ENCODE data around the gene TLE5. TPM values are rescaled to one million over a fixed set of nuclear protein-coding genes. Genes with fewer than 3 reads are reported as not detected.

TLE5 gene
- total RNA-seq, 1 donor from 2014 or later, result 428 TPM

GRCh38 chr19:3031607-3031867 is 30.8 kb downstream of the TLE5 start:
- H3K36me3 Mint-ChIP-seq (ENCODE audit: low read depth), result no peaks in the 10 kb centered on the region
- peaks cover 52% of the 10 kb centered on the region for H3K27me3 Mint-ChIP-seq (ENCODE audit: low read depth)

GRCh38 chr19:3029065-3029923 is 33.0 kb downstream of the TLE5 start, which contains the start of gene TLE2:
TSS of gene TLE2 (minus strand) at chr19:3029280. CDS start at chr19:3028904, 376 bp downstream.
- Mint-ChIP-seq H3K9me3 (no peaks in the 10 kb centered on the region), H3K4me3 (ENCODE audit: low read depth) (peak within 1 kb of the TSS; percentile 57), H3K27ac (no peak within 1 kb of the TSS), H3K4me1 (ENCODE audit: low read depth) (peaks cover 4% of the 10 kb centered on the region), H3K27me3 (ENCODE audit: low read depth) (peaks cover 50% of the 10 kb centered on the region), H3K36me3 (ENCODE audit: low read depth) (no peaks in the 10 kb centered on the region)
- intact Hi-C loops (cut with micrococcal nuclease), result no loop called here
- no peak for DNase-seq (ENCODE audit: low spot score)

More at GRCh38 chr19:3031607-3031867, 30.8 kb downstream of the TLE5 start:
- H3K4me3 Mint-ChIP-seq (ENCODE audit: low read depth), result no peak overlapping the region
- DNase-seq (ENCODE audit: low spot score), result no peak
- H3K27ac Mint-ChIP-seq, result no peak overlapping the region
- no peaks in the 10 kb centered on the region for H3K9me3 Mint-ChIP-seq
- peaks cover 13% of the 10 kb centered on the region for H3K4me1 Mint-ChIP-seq (ENCODE audit: low read depth)
- intact Hi-C loops (cut with micrococcal nuclease), result no loop called here

- no peaks in the 10 kb centered on the region for H3K36me3 Mint-ChIP-seq (ENCODE audit: low read depth)
- peaks cover 42% of the 10 kb centered on the region for H3K27me3 Mint-ChIP-seq (ENCODE audit: low read depth)
- H3K27ac Mint-ChIP-seq, result no peak overlapping the region
- H3K4me3 Mint-ChIP-seq (ENCODE audit: low read depth), result peak overlapping the region; percentile 57
- H3K4me1 Mint-ChIP-seq (ENCODE audit: low read depth), result peaks cover 4% of the 10 kb centered on the region
- no peak for DNase-seq (ENCODE audit: low spot score)
- H3K9me3 Mint-ChIP-seq, result no peaks in the 10 kb centered on the region
- intact Hi-C loops (cut with micrococcal nuclease), result no loop called here
Observed at GRCh38 chr19:3028305-3029064, 33.8 kb downstream of the TLE5 start.

- Mint-ChIP-seq H3K27me3 (ENCODE audit: low read depth) (peaks cover 40% of the 10 kb centered on the region), H3K4me3 (ENCODE audit: low read depth) (no peak overlapping the region), H3K9me3 (no peaks in the 10 kb centered on the region), H3K4me1 (ENCODE audit: low read depth) (peaks cover 8% of the 10 kb centered on the region), H3K27ac (no peak overlapping the region), H3K36me3 (ENCODE audit: low read depth) (no peaks in the 10 kb centered on the region)
- intact Hi-C loops (cut with micrococcal nuclease), result no loop called here
- DNase-seq (ENCODE audit: low spot score), result no peak
Observed at GRCh38 chr19:3027981-3028304, 34.4 kb downstream of the TLE5 start.

DNA sequence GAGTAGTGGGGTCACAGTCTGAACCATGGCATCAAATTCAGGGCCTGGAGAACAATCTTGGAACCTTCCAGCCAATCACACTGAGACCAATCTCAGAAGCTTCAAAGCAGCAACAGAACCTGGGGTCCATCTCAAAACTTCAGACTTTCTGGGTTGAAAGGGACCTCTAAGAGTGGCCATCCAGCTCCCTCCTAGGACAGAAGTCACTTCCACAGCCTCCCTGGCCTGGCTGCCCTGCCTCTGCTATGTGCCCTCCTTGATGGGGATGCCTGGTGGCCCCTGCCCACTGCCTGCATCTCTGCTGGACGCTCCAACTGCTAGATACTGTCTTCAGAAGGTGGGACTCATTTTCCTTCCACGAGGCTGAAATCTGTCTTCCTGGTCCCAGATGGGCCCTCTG is 35.0 kb downstream of the TLE5 start:
- H3K36me3 Mint-ChIP-seq (ENCODE audit: low read depth), result no peaks in the 10 kb centered on the region
- DNase-seq (ENCODE audit: low spot score), result no peak
- H3K4me1 Mint-ChIP-seq (ENCODE audit: low read depth), result peaks cover 11% of the 10 kb centered on the region
- intact Hi-C loops (cut with micrococcal nuclease), result no loop called here
- no peaks in the 10 kb centered on the region for H3K9me3 Mint-ChIP-seq
- H3K27ac Mint-ChIP-seq, result no peak overlapping the region
- peaks cover 36% of the 10 kb centered on the region for H3K27me3 Mint-ChIP-seq (ENCODE audit: low read depth)
- H3K4me3 Mint-ChIP-seq (ENCODE audit: low read depth), result no peak overlapping the region

GRCh38 chr19:3026768-3027167 is 35.5 kb downstream of the TLE5 start:
- Mint-ChIP-seq H3K36me3 (ENCODE audit: low read depth) (no peaks in the 10 kb centered on the region), H3K27me3 (ENCODE audit: low read depth) (peaks cover 35% of the 10 kb centered on the region), H3K27ac (no peak overlapping the region), H3K9me3 (no peaks in the 10 kb centered on the region), H3K4me3 (ENCODE audit: low read depth) (no peak overlapping the region), H3K4me1 (ENCODE audit: low read depth) (peaks cover 11% of the 10 kb centered on the region)
- DNase-seq (ENCODE audit: low spot score), result no peak
- intact Hi-C loops (cut with micrococcal nuclease), result no loop called here

GRCh38 chr19:3025549-3025886 is 36.8 kb downstream of the TLE5 start:
- no peaks in the 10 kb centered on the region for H3K9me3 Mint-ChIP-seq
- no peak overlapping the region for H3K4me3 Mint-ChIP-seq (ENCODE audit: low read depth)
- DNase-seq (ENCODE audit: low spot score), result no peak
- no peak overlapping the region for H3K27ac Mint-ChIP-seq
- H3K4me1 Mint-ChIP-seq (ENCODE audit: low read depth), result peaks cover 11% of the 10 kb centered on the region
- peaks cover 25% of the 10 kb centered on the region for H3K27me3 Mint-ChIP-seq (ENCODE audit: low read depth)
- intact Hi-C loops (cut with micrococcal nuclease), result no loop called here
- H3K36me3 Mint-ChIP-seq (ENCODE audit: low read depth), result no peaks in the 10 kb centered on the region

- no peak overlapping the region for H3K4me3 Mint-ChIP-seq (ENCODE audit: low read depth)
Observed at GRCh38 chr19:3024870-3025548, 37.3 kb downstream of the TLE5 start.

DNA sequence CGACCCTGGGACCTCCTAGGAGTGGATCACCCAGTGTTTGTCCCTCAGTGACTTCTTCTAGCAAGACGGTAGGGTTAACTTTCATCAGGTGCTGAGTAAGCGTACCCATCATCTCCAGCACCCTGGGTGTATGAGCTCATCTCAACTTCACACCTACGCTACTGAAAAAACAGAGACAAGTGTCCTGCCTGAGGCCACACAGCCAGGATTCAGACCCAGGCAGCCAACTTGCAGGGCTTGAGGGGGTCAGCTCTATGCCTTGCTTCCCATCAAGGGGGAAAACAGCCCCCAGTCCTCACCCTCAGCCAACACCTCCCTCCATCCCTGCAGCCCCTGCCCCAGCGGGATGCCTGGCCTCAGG is 37.8 kb downstream of the TLE5 start:
- Mint-ChIP-seq H3K4me3 (ENCODE audit: low read depth) (no peak overlapping the region), H3K27ac (no peak overlapping the region), H3K4me1 (ENCODE audit: low read depth) (peaks cover 11% of the 10 kb centered on the region), H3K9me3 (no peaks in the 10 kb centered on the region), H3K36me3 (ENCODE audit: low read depth) (no peaks in the 10 kb centered on the region), H3K27me3 (ENCODE audit: low read depth) (peaks cover 15% of the 10 kb centered on the region)
- intact Hi-C loops (cut with micrococcal nuclease), result no loop called here
- DNase-seq (ENCODE audit: low spot score), result no peak

More at GRCh38 chr19:3024870-3025548, 37.3 kb downstream of the TLE5 start:
- no peaks in the 10 kb centered on the region for H3K9me3 Mint-ChIP-seq
- no peaks in the 10 kb centered on the region for H3K36me3 Mint-ChIP-seq (ENCODE audit: low read depth)
- H3K4me1 Mint-ChIP-seq (ENCODE audit: low read depth), result peaks cover 11% of the 10 kb centered on the region
- no peak overlapping the region for H3K27ac Mint-ChIP-seq
- DNase-seq (ENCODE audit: low spot score), result no peak
- H3K27me3 Mint-ChIP-seq (ENCODE audit: low read depth), result peaks cover 20% of the 10 kb centered on the region
- intact Hi-C loops (cut with micrococcal nuclease), result no loop called here

- Mint-ChIP-seq H3K27ac (no peak overlapping the region), H3K9me3 (no peaks in the 10 kb centered on the region), H3K27me3 (ENCODE audit: low read depth) (peaks cover 2% of the 10 kb centered on the region), H3K4me3 (ENCODE audit: low read depth) (no peak overlapping the region), H3K36me3 (ENCODE audit: low read depth) (no peaks in the 10 kb centered on the region), H3K4me1 (ENCODE audit: low read depth) (peaks cover 11% of the 10 kb centered on the region)
- intact Hi-C loops (cut with micrococcal nuclease), result no loop called here
- no peak for DNase-seq (ENCODE audit: low spot score)
Observed at GRCh38 chr19:3020321-3020960, 41.9 kb downstream of the TLE5 start.

DNA sequence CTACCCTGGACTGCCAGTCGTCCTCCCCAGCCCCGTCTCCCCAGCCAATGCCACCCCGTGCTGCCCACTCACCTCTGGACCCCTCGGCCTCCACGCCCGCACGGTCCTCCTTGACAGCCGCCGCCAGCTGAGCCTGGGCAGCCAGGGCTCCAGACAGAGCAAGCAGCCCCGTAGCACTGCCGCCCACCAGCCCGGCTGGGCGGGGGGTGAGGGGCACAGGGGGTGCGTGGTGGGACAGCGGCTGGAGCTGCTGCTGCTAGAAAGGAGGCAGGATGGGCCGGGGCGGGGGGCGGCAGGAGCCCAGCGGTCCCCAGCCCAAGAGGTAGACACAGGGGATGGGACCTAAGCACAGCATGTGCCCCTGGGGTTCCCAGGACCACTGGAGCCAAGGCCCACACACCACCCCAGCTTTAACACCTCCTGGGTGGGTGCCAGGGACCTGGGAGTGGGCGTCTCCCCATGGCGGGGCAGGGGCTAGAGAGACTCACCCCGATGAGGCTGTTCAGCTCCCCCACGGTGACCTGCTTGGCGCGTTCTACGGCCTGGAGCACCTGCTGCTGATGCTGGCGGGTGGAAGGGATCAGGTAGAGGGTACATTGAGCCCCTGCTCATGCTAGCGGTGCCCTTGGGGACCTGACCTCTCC is 43.0 kb downstream of the TLE5 start:
- intact Hi-C loops (cut with micrococcal nuclease), result no loop called here
- H3K9me3 Mint-ChIP-seq, result no peaks in the 10 kb centered on the region
- DNase-seq (ENCODE audit: low spot score), result no peak
- H3K27ac Mint-ChIP-seq, result no peak overlapping the region
- no peaks in the 10 kb centered on the region for H3K27me3 Mint-ChIP-seq (ENCODE audit: low read depth)
- H3K4me3 Mint-ChIP-seq (ENCODE audit: low read depth), result no peak overlapping the region
- peaks cover 7% of the 10 kb centered on the region for H3K4me1 Mint-ChIP-seq (ENCODE audit: low read depth)
- no peaks in the 10 kb centered on the region for H3K36me3 Mint-ChIP-seq (ENCODE audit: low read depth)

DNA sequence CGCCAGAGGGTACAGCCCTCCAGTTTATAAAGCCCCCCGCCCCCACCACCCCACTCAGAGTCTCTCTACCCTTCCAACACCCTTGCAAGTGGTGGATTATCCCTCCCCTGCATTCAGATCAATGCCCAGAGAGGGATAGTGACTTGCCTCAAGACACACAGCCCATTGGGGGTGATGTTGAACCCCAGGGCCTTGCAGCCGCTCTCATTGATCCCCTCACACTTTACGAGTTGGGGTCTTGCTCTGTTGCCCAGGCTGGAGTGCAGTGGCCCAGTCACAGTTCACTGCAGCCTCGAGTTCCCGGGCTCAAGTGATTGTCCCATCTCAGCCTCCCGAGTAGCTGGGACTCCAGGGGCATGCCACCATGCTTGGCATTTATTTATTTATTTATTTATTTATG is 44.4 kb downstream of the TLE5 start:
- no peak overlapping the region for H3K27ac Mint-ChIP-seq
- H3K4me3 Mint-ChIP-seq (ENCODE audit: low read depth), result no peak overlapping the region
- peaks cover 3% of the 10 kb centered on the region for H3K4me1 Mint-ChIP-seq (ENCODE audit: low read depth)
- DNase-seq (ENCODE audit: low spot score), result no peak
- H3K27me3 Mint-ChIP-seq (ENCODE audit: low read depth), result no peaks in the 10 kb centered on the region
- no peaks in the 10 kb centered on the region for H3K9me3 Mint-ChIP-seq
- no peaks in the 10 kb centered on the region for H3K36me3 Mint-ChIP-seq (ENCODE audit: low read depth)
- intact Hi-C loops (cut with micrococcal nuclease), result no loop called here
